K562 (cell line): Measurements from ENCODE around the gene HAUS2. TPM values are rescaled to one million over a fixed set of nuclear protein-coding genes. Genes with fewer than 3 reads are reported as not detected.

Experiments
- BACH1 ChIP-seq: fragments of 200-800 bp; sonication (Bioruptor generic); IDR thresholded peaks from 2 replicates; pipeline ENCODE4 v1.6.1; 2016; ENCODE audit warnings: missing genetic modification characterization, missing compliant biosample characterization
- GTF2A2 ChIP-seq: IDR thresholded peaks from 2 replicates; pipeline ENCODE4 v1.6.1; 2016; ENCODE audit warnings: mild to moderate bottlenecking, missing genetic modification characterization, missing compliant biosample characterization
- HDAC8 ChIP-seq: fragments of 450-650 bp; IDR thresholded peaks from 2 replicates; pipeline ENCODE4 v1.6.1; 2016; ENCODE audit warnings: mild to moderate bottlenecking, missing genetic modification characterization, moderate library complexity, missing compliant biosample characterization
- HOXB6 ChIP-seq: fragments of 250-450 bp; sonication (Bioruptor Pico); IDR thresholded peaks from 2 replicates; pipeline ENCODE4 v1.5.1; 2022; ENCODE audit warnings: mild to moderate bottlenecking, borderline replicate concordance
- MXI1 ChIP-seq: IDR thresholded peaks from 2 replicates; pipeline ENCODE4 v1.6.1; 2011; ENCODE audit warnings: low read depth, mild to moderate bottlenecking, improper control_type of control experiment, low read length
- NUFIP1 ChIP-seq: fragments of 450-650 bp; IDR thresholded peaks from 2 replicates; pipeline ENCODE4 v1.6.1; 2018; ENCODE audit not compliant: partially characterized antibody
- SMARCA4 ChIP-seq: fragments of 450-650 bp; IDR thresholded peaks from 2 replicates; pipeline ENCODE4 v1.6.1; 2016
- TAF1 ChIP-seq: IDR thresholded peaks from 2 replicates; pipeline ENCODE4 v1.6.1; 2011; ENCODE audit warnings: mild to moderate bottlenecking, low read length, moderate library complexity; ENCODE audit not compliant: insufficient read depth, control insufficient read depth, severe bottlenecking; ENCODE audit errors: extremely low read depth
- ZBTB2 ChIP-seq: fragments of 450-650 bp; IDR thresholded peaks from 2 replicates; pipeline ENCODE4 v1.6.1; 2016; ENCODE audit warnings: antibody characterized with exemption
- polyA plus RNA-seq, 8 experiments: library from polyadenylated mRNA; depleted of rRNA in 4 of 8; stranded (reverse) in 5 of 8; unstranded in 3 of 8; fragments of >200 nt; fragmentation: Nextera tagmentation in 2 of 8; fragmentation: Illumina TruSeq in 1 of 8; extraction: Ambion mirVana in 2 of 8; extraction: Trizol in 1 of 8; gene quantifications; 2 replicates each; pipeline versions ENCODE4 v1.2.1 to v1.2.3, GENCODE V29; 2011 to 2014; ENCODE audit warnings: inconsistent platforms in 1 of 8, missing spikeins in 1 of 8
- total RNA-seq, 7 experiments: library from RNA; depleted of rRNA in 6 of 7; stranded (reverse); fragments of >200 nt in 6 of 7; fragmentation: Illumina TruSeq in 2 of 7; extraction: Trizol in 2 of 7; gene quantifications; 2 replicates each; pipeline versions ENCODE4 v1.2.1 to v1.2.3, GENCODE V29; 2011 to 2021; ENCODE audit warnings: low replicate concordance in 1 of 7
- TF ChIP-seq, protein P1 (sequence below): fragments of 200-600 bp; sonication (generic); IDR thresholded peaks from one replicate; pipeline ENCODE4 v1.6.1; 2012; ENCODE audit warnings: mild to moderate bottlenecking, low read depth, low read length, inconsistent platforms
- TF ChIP-seq, protein P2 (sequence below): fragments of 450-650 bp; IDR thresholded peaks from 2 replicates; pipeline ENCODE4 v1.6.1; 2016

Gene HAUS2
- total and polyA plus RNA-seq, 9 of the 15 experiments (the other 6 are each of a cell fraction or from before 2014, with no cell fraction given) = 30.6 to 64.9 (median 54.1) TPM

- TF ChIP-seq, protein P1, sequence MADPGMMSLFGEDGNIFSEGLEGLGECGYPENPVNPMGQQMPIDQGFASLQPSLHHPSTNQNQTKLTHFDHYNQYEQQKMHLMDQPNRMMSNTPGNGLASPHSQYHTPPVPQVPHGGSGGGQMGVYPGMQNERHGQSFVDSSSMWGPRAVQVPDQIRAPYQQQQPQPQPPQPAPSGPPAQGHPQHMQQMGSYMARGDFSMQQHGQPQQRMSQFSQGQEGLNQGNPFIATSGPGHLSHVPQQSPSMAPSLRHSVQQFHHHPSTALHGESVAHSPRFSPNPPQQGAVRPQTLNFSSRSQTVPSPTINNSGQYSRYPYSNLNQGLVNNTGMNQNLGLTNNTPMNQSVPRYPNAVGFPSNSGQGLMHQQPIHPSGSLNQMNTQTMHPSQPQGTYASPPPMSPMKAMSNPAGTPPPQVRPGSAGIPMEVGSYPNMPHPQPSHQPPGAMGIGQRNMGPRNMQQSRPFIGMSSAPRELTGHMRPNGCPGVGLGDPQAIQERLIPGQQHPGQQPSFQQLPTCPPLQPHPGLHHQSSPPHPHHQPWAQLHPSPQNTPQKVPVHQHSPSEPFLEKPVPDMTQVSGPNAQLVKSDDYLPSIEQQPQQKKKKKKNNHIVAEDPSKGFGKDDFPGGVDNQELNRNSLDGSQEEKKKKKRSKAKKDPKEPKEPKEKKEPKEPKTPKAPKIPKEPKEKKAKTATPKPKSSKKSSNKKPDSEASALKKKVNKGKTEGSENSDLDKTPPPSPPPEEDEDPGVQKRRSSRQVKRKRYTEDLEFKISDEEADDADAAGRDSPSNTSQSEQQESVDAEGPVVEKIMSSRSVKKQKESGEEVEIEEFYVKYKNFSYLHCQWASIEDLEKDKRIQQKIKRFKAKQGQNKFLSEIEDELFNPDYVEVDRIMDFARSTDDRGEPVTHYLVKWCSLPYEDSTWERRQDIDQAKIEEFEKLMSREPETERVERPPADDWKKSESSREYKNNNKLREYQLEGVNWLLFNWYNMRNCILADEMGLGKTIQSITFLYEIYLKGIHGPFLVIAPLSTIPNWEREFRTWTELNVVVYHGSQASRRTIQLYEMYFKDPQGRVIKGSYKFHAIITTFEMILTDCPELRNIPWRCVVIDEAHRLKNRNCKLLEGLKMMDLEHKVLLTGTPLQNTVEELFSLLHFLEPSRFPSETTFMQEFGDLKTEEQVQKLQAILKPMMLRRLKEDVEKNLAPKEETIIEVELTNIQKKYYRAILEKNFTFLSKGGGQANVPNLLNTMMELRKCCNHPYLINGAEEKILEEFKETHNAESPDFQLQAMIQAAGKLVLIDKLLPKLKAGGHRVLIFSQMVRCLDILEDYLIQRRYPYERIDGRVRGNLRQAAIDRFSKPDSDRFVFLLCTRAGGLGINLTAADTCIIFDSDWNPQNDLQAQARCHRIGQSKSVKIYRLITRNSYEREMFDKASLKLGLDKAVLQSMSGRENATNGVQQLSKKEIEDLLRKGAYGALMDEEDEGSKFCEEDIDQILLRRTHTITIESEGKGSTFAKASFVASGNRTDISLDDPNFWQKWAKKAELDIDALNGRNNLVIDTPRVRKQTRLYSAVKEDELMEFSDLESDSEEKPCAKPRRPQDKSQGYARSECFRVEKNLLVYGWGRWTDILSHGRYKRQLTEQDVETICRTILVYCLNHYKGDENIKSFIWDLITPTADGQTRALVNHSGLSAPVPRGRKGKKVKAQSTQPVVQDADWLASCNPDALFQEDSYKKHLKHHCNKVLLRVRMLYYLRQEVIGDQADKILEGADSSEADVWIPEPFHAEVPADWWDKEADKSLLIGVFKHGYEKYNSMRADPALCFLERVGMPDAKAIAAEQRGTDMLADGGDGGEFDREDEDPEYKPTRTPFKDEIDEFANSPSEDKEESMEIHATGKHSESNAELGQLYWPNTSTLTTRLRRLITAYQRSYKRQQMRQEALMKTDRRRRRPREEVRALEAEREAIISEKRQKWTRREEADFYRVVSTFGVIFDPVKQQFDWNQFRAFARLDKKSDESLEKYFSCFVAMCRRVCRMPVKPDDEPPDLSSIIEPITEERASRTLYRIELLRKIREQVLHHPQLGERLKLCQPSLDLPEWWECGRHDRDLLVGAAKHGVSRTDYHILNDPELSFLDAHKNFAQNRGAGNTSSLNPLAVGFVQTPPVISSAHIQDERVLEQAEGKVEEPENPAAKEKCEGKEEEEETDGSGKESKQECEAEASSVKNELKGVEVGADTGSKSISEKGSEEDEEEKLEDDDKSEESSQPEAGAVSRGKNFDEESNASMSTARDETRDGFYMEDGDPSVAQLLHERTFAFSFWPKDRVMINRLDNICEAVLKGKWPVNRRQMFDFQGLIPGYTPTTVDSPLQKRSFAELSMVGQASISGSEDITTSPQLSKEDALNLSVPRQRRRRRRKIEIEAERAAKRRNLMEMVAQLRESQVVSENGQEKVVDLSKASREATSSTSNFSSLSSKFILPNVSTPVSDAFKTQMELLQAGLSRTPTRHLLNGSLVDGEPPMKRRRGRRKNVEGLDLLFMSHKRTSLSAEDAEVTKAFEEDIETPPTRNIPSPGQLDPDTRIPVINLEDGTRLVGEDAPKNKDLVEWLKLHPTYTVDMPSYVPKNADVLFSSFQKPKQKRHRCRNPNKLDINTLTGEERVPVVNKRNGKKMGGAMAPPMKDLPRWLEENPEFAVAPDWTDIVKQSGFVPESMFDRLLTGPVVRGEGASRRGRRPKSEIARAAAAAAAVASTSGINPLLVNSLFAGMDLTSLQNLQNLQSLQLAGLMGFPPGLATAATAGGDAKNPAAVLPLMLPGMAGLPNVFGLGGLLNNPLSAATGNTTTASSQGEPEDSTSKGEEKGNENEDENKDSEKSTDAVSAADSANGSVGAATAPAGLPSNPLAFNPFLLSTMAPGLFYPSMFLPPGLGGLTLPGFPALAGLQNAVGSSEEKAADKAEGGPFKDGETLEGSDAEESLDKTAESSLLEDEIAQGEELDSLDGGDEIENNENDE = no peak
- TF ChIP-seq HOXB6 (CRISPR knock-in tag) (no peak), SMARCA4 (peak; percentile 90), MXI1 (no peak), HDAC8 (tag) (no peak), ZBTB2 (peak; percentile 56), TAF1 (no peak), GTF2A2 (tag) (no peak), BACH1 (tag) (no peak), NUFIP1 (no peak)
- TF ChIP-seq, protein P2, sequence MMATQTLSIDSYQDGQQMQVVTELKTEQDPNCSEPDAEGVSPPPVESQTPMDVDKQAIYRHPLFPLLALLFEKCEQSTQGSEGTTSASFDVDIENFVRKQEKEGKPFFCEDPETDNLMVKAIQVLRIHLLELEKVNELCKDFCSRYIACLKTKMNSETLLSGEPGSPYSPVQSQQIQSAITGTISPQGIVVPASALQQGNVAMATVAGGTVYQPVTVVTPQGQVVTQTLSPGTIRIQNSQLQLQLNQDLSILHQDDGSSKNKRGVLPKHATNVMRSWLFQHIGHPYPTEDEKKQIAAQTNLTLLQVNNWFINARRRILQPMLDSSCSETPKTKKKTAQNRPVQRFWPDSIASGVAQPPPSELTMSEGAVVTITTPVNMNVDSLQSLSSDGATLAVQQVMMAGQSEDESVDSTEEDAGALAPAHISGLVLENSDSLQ = peak; percentile 80
Measured at GRCh38 chr15:42584031-42584765, 35.6 kb downstream of the HAUS2 start (continued).
